GM23338 (cell line): ENCODE measurements around the gene ADI1.

Experiments used
- CTCF ChIP-seq, 2 experiments: fragments of 200-600 bp in 1 of 2; sonication (generic) in 1 of 2; conservative IDR thresholded peaks; 2 replicates each; pipeline versions ENCODE4 v1.5.1 to v1.6.1; 2016 to 2017; ENCODE audit warnings: antibody characterized with exemption in 2 of 2, low read depth in 2 of 2, mild to moderate bottlenecking in 2 of 2, moderate library complexity in 1 of 2
- EZH2 ChIP-seq: fragments of 200-600 bp; sonication (generic); IDR thresholded peaks from one replicate; pipeline ENCODE4 v1.8.0; 2017; ENCODE audit warnings: antibody characterized with exemption, mild to moderate bottlenecking, low read depth; ENCODE audit not compliant: unreplicated experiment
- POLR2AphosphoS5 ChIP-seq: IDR thresholded peaks from 2 replicates; pipeline ENCODE4 v1.6.1; 2016; ENCODE audit warnings: antibody characterized with exemption, low read depth

GRCh38 chr2:3449086-3449485, 70.2 kb downstream of the ADI1 start:
- TF ChIP-seq EZH2 (no peak), CTCF (conservative IDR thresholded peaks at IDR 0.05; ENCODE audit: low read depth in 2 of 2) (no peak), POLR2AphosphoS5 (no peak)
